ENCODE measurements around the gene XPC.

XPC gene

GRCh38 chr3:14151471-14152083, 26.8 kb downstream of the XPC start:
- H2BK5ac ChIP-seq (ENCODE audit: low read depth, low read length, poor library complexity, severe bottlenecking) = no peak overlapping the region
- no peak overlapping the region for H2BK12ac ChIP-seq (ENCODE audit: low read length in 2 of 2)
- no peak overlapping the region for H3K27ac ChIP-seq (ENCODE audit: low read length, poor library complexity, severe bottlenecking)
- no peak overlapping the region for H3K4me2 ChIP-seq (ENCODE audit: low read length, poor library complexity, severe bottlenecking)
- no peaks in the 10 kb centered on the region for H3K9me3 ChIP-seq (ENCODE audit: control insufficient read depth, low read length)
- DNase-seq = no peak
- H3K14ac ChIP-seq (ENCODE audit: low read length in 2 of 2) = no peak overlapping the region
- H2AFZ ChIP-seq (ENCODE audit: low read depth, low read length) = no peak overlapping the region
- H4K8ac ChIP-seq (ENCODE audit: low read length) = no peak overlapping the region
- H3K27me3 ChIP-seq (ENCODE audit: control insufficient read depth in 1 of 2, insufficient read depth in 1 of 2, low read length in 2 of 2) = no peaks in the 10 kb centered on the region
- no peak overlapping the region for H3K4ac ChIP-seq (ENCODE audit: low read depth in 1 of 2, low read length in 2 of 2)
- H3K4me3 ChIP-seq (ENCODE audit: insufficient read depth in 1 of 2, low read depth in 1 of 2, low read length in 2 of 2) = no peak overlapping the region
- H3K4me1 ChIP-seq (ENCODE audit: control insufficient read depth, insufficient read depth, low read depth, low read length) = peaks cover 14% of the 10 kb centered on the region
- no peak overlapping the region for H3K9ac ChIP-seq (ENCODE audit: low read length)
- peaks cover 71 to 87% of the 10 kb centered on the region in 2 experiments for H3K36me3 ChIP-seq (ENCODE audit: control insufficient read depth in 1 of 2, insufficient read depth in 2 of 2, low read depth in 1 of 2, low read length in 2 of 2)
- peaks cover 38% of the 10 kb centered on the region for H3K79me1 ChIP-seq (replicated peaks; ENCODE audit: low read length, poor library complexity, severe bottlenecking)
- H2BK120ac ChIP-seq (ENCODE audit: low read depth, low read length) = no peak overlapping the region
- no peak overlapping the region for H4K91ac ChIP-seq (ENCODE audit: low read length)
- H3K18ac ChIP-seq (ENCODE audit: low read depth in 1 of 2, low read length in 2 of 2) = no peak overlapping the region
- H3K23ac ChIP-seq (ENCODE audit: low read length in 2 of 2) = no peak overlapping the region
- H2AK5ac ChIP-seq (ENCODE audit: low read length, severe bottlenecking) = no peak overlapping the region
- H2BK15ac ChIP-seq (ENCODE audit: low read depth, poor library complexity, severe bottlenecking) = no peak overlapping the region
- WGBS = 96% methylated on average over 12 of the region's 12 CpGs

- H3K36me3 ChIP-seq (ENCODE audit: control insufficient read depth in 1 of 2, insufficient read depth in 2 of 2, low read depth in 1 of 2, low read length in 2 of 2) = peaks cover 75 to 87% of the 10 kb centered on the region in 2 experiments
- peaks cover 20% of the 10 kb centered on the region for H3K4me1 ChIP-seq (ENCODE audit: control insufficient read depth, insufficient read depth, low read depth, low read length)
- DNase-seq = no peak
- H3K79me1 ChIP-seq (replicated peaks; ENCODE audit: low read length, poor library complexity, severe bottlenecking) = peaks cover 34% of the 10 kb centered on the region
- no peak overlapping the region for H2AK5ac ChIP-seq (ENCODE audit: low read length, severe bottlenecking)
- H4K8ac ChIP-seq (ENCODE audit: low read length) = no peak overlapping the region
- H3K27ac ChIP-seq (ENCODE audit: low read length, poor library complexity, severe bottlenecking) = no peak overlapping the region
- no peak overlapping the region for H3K4me3 ChIP-seq (ENCODE audit: insufficient read depth in 1 of 2, low read depth in 1 of 2, low read length in 2 of 2)
- H2AFZ ChIP-seq (ENCODE audit: low read depth, low read length) = no peak overlapping the region
- no peak overlapping the region for H2BK15ac ChIP-seq (ENCODE audit: low read depth, poor library complexity, severe bottlenecking)
- no peak overlapping the region for H2BK120ac ChIP-seq (ENCODE audit: low read depth, low read length)
- no peak overlapping the region for H3K18ac ChIP-seq (ENCODE audit: low read depth in 1 of 2, low read length in 2 of 2)
- no peak overlapping the region for H3K4ac ChIP-seq (ENCODE audit: low read depth in 1 of 2, low read length in 2 of 2)
- H3K9me3 ChIP-seq (ENCODE audit: control insufficient read depth, low read length) = no peaks in the 10 kb centered on the region
- no peak overlapping the region for H4K91ac ChIP-seq (ENCODE audit: low read length)
- no peaks in the 10 kb centered on the region for H3K27me3 ChIP-seq (ENCODE audit: control insufficient read depth in 1 of 2, insufficient read depth in 1 of 2, low read length in 2 of 2)
- WGBS = 90% methylated on average over 6 of the region's 9 CpGs
- no peak overlapping the region for H3K4me2 ChIP-seq (ENCODE audit: low read length, poor library complexity, severe bottlenecking)
- no peak overlapping the region for H3K14ac ChIP-seq (ENCODE audit: low read length in 2 of 2)
- no peak overlapping the region for H3K9ac ChIP-seq (ENCODE audit: low read length)
- no peak overlapping the region for H2BK12ac ChIP-seq (ENCODE audit: low read length in 2 of 2)
- no peak overlapping the region for H2BK5ac ChIP-seq (ENCODE audit: low read depth, low read length, poor library complexity, severe bottlenecking)
- H3K23ac ChIP-seq (ENCODE audit: low read length in 2 of 2) = no peak overlapping the region
Observed at GRCh38 chr3:14150491-14151230, 27.7 kb downstream of the XPC start.

- Histone ChIP-seq H3K23ac (ENCODE audit: low read length in 2 of 2) (no peak overlapping the region), H3K4me2 (ENCODE audit: low read length, poor library complexity, severe bottlenecking) (no peak overlapping the region), H3K4ac (ENCODE audit: low read depth in 1 of 2, low read length in 2 of 2) (no peak overlapping the region), H3K14ac (ENCODE audit: low read length in 2 of 2) (no peak overlapping the region), H2BK15ac (ENCODE audit: low read depth, poor library complexity, severe bottlenecking) (no peak overlapping the region), H3K27ac (ENCODE audit: low read length, poor library complexity, severe bottlenecking) (no peak overlapping the region), H3K79me1 (replicated peaks; ENCODE audit: low read length, poor library complexity, severe bottlenecking) (peaks cover 35% of the 10 kb centered on the region), H3K9ac (ENCODE audit: low read length) (no peak overlapping the region), H4K91ac (ENCODE audit: low read length) (no peak overlapping the region), H2BK5ac (ENCODE audit: low read depth, low read length, poor library complexity, severe bottlenecking) (no peak overlapping the region), H3K27me3 (ENCODE audit: control insufficient read depth in 1 of 2, insufficient read depth in 1 of 2, low read length in 2 of 2) (no peaks in the 10 kb centered on the region), H2BK12ac (ENCODE audit: low read length in 2 of 2) (no peak overlapping the region), H3K18ac (ENCODE audit: low read depth in 1 of 2, low read length in 2 of 2) (no peak overlapping the region), H2BK120ac (ENCODE audit: low read depth, low read length) (no peak overlapping the region), H2AFZ (ENCODE audit: low read depth, low read length) (no peak overlapping the region), H2AK5ac (ENCODE audit: low read length, severe bottlenecking) (no peak overlapping the region), H3K4me1 (ENCODE audit: control insufficient read depth, insufficient read depth, low read depth, low read length) (peaks cover 25% of the 10 kb centered on the region), H4K8ac (ENCODE audit: low read length) (no peak overlapping the region), H3K9me3 (ENCODE audit: control insufficient read depth, low read length) (no peaks in the 10 kb centered on the region), H3K36me3 (ENCODE audit: control insufficient read depth in 1 of 2, insufficient read depth in 2 of 2, low read depth in 1 of 2, low read length in 2 of 2) (peaks cover 77 to 90% of the 10 kb centered on the region in 2 experiments), H3K4me3 (ENCODE audit: insufficient read depth in 1 of 2, low read depth in 1 of 2, low read length in 2 of 2) (no peak overlapping the region)
- no peak for DNase-seq
- 97% methylated on average over 9 of the region's 9 CpGs for WGBS
Observed at GRCh38 chr3:14150078-14150477, 28.3 kb downstream of the XPC start.

- no peak overlapping the region for H2AK5ac ChIP-seq (ENCODE audit: low read length, severe bottlenecking)
- H3K9ac ChIP-seq (ENCODE audit: low read length) = no peak overlapping the region
- peaks cover 26% of the 10 kb centered on the region for H3K4me1 ChIP-seq (ENCODE audit: control insufficient read depth, insufficient read depth, low read depth, low read length)
- peak; percentile 18 for DNase-seq
- H3K4me3 ChIP-seq (ENCODE audit: insufficient read depth in 1 of 2, low read depth in 1 of 2, low read length in 2 of 2) = no peak overlapping the region
- H2BK12ac ChIP-seq (ENCODE audit: low read length in 2 of 2) = no peak overlapping the region
- H4K8ac ChIP-seq (ENCODE audit: low read length) = no peak overlapping the region
- H3K14ac ChIP-seq (ENCODE audit: low read length in 2 of 2) = no peak overlapping the region
- no peak overlapping the region for H3K23ac ChIP-seq (ENCODE audit: low read length in 2 of 2)
- H2BK120ac ChIP-seq (ENCODE audit: low read depth, low read length) = no peak overlapping the region
- H4K91ac ChIP-seq (ENCODE audit: low read length) = no peak overlapping the region
- no peak overlapping the region for H2BK15ac ChIP-seq (ENCODE audit: low read depth, poor library complexity, severe bottlenecking)
- H3K27me3 ChIP-seq (ENCODE audit: control insufficient read depth in 1 of 2, insufficient read depth in 1 of 2, low read length in 2 of 2) = no peaks in the 10 kb centered on the region
- no peak overlapping the region for H3K4ac ChIP-seq (ENCODE audit: low read depth in 1 of 2, low read length in 2 of 2)
- H2BK5ac ChIP-seq (ENCODE audit: low read depth, low read length, poor library complexity, severe bottlenecking) = no peak overlapping the region
- no peak overlapping the region for H3K18ac ChIP-seq (ENCODE audit: low read depth in 1 of 2, low read length in 2 of 2)
- peaks cover 26% of the 10 kb centered on the region for H3K79me1 ChIP-seq (replicated peaks; ENCODE audit: low read length, poor library complexity, severe bottlenecking)
- H3K36me3 ChIP-seq (ENCODE audit: control insufficient read depth in 1 of 2, insufficient read depth in 2 of 2, low read depth in 1 of 2, low read length in 2 of 2) = peaks cover 68 to 74% of the 10 kb centered on the region in 2 experiments
- WGBS = 87% methylated on average over 28 of the region's 28 CpGs
- no peak overlapping the region for H3K4me2 ChIP-seq (ENCODE audit: low read length, poor library complexity, severe bottlenecking)
- no peaks in the 10 kb centered on the region for H3K9me3 ChIP-seq (ENCODE audit: control insufficient read depth, low read length)
- H3K27ac ChIP-seq (ENCODE audit: low read length, poor library complexity, severe bottlenecking) = no peak overlapping the region
- H2AFZ ChIP-seq (ENCODE audit: low read depth, low read length) = no peak overlapping the region
Observed at GRCh38 chr3:14148041-14148985, 30.1 kb downstream of the XPC start.
